SW 1271 (cell line): ENCODE results near the gene TIGD6.
A peak's percentile ranks its signal among the peaks of the same experiment; 100 is the strongest.

ENCODE experiments used
- DNase-seq, 2 experiments: peaks; one replicate each; lab custom pipeline; 2025; lab: John Stamatoyannopoulos, UW

TIGD6 gene

DNA sequence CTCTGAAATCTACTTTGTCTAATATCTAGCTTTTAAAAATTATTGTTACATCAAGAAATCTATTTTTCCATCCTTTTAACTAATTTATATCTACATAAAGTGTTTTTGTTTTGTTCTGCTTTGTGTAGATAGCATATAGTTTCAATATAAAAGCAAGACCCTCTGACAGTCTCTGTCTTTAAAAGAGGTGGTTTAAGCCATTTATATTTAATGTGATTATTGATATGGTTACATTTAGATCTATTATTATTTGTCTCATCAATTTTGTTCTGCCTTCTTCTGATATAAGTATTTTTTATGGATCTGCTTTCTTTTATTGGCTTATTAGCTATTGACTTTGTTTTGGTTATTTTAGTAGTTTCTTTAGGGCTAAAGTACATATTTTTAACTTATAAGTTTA, 16.1 kb upstream of the TIGD6 start:
- no peak for DNase-seq

DNA sequence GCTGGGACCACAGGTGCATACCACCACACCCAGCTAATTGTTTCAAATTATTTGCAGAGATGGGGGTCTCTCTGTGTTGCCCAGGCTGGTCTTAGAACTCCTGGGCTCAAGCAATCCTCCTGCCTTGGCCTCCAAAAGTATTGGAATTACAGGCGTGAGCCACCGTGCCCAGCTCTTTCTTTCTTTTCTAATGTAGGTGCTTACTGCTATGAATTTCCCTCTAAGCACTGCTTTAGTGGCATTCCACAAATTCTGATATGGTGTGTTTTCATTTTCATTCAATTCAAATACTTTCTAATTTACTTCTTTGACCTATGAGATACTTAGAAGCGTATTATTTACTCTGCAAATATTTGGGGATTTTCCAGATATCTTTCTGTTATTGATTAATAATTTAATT, 15.0 kb upstream of the TIGD6 start:
- DNase-seq, result no peak

DNA sequence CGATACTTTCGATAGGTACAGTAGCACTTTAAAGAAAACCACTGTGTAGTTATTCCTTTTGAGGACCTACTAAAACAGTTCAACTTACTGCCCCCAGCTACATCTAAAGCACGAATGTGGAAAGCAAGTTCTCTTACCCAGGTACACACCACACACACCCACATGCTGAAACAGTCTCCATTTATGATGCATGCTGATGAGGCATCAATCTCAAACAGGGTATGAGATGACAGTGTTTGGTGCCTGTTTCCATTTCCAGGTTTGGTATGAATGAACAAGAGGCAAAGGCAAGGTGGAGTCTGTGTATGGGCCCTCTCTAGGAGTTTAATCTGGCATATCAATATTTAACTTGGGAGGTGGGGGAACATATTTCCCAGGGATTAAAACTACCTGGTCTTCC, 14.0 kb upstream of the TIGD6 start:
- DNase-seq, result no peak

DNA sequence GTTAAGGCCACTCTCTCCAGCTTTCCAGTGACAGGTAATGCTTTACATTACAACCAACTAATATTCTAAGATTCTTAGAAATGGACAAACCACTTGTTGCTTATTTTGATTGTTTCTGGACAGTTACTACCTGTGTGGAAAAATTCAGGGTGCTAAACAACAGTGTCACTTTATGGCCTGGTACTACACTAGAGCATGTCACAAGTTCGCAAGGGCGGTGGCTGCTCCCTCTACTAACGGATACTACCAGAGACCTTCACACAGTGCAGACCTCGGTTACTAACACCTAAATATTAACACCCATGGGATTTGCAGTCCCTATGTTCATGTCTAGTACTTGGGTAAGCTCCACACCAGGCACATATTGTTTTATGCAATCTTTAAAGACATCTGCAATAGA, 13.5 kb upstream of the TIGD6 start:
- no peak for DNase-seq

DNA sequence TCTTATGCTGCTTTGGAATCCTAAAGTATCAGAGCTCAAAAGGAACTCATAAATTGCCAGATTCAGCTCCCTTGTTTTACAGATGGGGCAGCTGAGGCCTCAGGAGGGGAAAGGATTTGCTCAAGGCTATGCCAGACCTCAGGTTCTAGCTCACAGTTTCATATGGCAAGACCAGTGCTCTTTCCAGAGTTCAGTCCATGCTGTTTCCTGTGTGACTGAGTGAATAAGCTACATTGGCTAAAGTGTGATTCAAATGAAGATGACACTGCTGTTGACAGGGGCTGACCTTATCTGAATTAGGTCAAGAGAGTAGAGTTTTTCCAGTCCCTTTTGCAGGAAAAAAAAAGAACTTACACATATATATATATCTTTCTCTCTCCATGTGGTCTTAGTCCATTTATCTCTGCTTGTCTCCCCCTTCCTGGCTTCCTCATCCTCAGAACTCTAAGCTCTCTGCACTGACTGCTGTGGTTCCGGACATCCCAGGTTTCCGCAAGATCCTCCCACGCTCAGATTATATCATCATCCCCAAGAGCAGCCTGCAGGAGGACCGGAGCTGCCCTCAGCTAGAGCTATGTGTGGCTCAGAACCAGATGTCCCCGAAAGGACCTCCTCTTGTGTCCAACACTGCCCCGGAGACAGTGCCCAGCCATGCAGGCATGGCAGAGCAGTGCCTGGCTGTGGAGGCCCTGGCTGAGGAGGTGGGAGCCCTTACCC, 9.4 kb upstream of the TIGD6 start:
- DNase-seq, result no peak

DNA sequence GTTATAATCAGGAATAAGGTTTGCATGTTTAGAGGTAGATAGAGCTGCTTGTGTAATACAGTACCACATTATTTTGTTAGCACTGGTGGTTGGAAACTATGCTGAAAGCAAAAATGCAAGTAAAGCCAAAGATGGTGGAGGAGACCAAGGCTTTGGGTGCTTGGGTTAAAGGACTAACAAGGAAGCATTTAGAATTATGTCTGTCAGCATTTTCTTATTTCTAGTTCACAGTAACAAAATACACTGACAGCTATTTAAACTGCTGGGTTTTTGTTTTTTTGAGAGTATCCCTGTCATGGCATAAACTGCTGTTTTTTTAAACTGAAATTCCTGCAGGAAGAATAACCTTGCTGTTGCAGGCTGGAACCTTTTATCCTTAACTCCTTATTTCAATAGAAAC, 6.6 kb upstream of the TIGD6 start:
- no peak for DNase-seq

DNA sequence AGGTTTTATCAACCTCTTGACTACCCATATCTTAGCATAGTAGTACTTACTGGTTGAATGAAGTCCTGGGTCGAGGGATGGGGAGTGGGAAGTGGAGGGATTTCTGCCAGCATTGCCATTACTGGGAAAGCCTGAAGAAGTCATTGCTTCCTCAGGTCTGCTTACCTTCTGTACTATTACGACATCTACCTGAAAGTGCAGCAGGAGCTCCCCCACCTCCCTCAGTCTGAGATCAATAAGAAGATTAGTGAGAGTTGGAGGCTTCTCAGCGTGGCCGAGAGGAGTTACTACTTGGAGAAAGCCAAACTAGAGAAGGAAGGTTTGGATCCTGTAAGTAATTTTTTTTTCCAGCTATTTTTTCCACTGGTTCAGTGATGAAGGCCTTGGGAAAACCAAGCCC, 5.9 kb upstream of the TIGD6 start:
- no peak for DNase-seq

DNA sequence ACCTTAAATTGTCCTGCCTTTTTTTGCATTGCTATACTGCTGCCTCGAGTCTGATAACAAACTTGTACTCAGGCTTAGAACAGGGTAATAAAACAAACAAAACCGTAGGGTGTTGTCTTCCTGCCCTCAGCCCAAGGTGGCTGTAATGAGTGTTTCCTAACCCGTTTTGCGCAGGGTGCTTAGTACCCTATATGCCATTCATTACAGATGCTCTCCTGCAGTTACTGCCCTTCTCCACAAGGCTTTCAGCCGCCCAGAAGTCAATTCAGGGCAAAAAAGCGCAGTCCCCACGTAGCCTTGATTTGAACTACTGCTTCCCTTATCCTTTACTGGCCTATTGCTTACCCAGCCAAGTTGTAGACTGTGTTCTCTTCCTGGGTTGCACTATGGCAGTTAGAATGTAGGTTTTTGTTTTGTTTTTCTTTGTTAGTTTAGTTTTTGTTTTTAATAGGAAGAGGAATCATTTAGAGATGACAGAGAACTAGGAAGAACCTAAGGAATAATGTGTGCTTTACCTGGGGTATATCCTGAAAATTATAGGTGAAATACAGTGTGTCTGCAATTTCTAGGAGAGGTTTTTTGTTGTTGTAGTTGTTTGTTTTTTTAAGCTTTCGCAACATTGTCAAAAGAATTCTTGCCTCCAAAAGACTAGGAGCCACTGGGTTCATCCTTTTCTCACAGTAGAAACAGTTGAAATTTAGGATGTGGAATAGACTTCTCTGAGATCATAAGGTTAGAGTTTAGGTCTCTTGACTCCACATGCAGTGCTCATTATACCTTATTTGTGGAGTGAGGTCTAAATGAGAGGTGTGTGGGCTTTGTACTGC, 1.4 kb upstream of the TIGD6 start:
- DNase-seq, result peak; percentile 45 to 86

DNA sequence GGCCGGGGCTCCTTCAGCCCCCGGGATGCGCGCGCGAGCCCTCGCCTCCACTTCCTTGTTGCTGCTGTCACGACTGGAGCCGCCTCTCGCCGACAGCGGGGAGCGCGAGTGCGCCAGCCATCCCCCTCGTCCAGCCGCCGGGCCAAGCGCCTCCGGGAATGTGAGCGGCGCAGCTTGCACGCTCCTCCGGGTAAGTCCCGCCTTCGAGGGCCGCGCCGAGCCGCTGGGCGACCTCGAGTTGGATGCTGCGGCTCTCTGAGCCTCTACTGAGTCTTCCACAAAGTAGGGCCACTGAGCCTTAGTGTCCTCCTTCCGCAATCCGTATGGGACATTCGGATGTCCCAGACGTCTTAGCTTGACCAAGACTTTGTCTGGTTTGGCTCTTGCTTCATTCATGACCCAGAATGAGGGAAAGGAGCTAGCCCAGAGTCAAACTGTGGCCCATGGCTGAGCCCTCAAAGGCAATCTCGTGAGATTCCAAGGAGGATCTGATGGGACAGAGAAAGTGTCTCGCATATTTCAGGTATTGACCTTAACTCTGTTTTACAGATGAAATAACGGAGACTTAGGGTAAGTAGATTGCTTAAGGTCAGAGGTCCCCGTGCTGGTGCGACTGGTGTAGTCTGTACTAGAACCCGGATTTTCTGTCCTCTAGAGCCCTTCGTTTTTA, 671 bp upstream of the TIGD6 start:
- no peak for DNase-seq

DNA sequence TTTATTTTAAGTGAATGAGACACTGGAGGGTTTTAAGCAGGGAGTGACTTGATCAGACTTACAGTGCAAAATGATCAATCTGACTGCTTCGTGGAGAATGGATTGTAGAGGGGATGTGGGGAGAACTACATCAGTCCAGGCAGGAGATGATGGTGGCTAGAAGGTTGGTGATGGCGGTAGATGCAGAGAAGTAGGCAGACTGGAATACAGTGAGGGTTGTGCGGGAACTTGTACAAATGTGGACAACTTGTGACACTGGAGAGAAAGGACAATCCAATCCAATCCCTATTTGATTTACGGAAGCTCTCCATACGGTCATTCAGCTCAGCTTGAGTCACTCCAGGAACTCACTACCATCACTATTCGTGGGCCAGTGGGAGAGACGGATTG, 593 bp downstream of the TIGD6 start:
- DNase-seq, result no peak

DNA sequence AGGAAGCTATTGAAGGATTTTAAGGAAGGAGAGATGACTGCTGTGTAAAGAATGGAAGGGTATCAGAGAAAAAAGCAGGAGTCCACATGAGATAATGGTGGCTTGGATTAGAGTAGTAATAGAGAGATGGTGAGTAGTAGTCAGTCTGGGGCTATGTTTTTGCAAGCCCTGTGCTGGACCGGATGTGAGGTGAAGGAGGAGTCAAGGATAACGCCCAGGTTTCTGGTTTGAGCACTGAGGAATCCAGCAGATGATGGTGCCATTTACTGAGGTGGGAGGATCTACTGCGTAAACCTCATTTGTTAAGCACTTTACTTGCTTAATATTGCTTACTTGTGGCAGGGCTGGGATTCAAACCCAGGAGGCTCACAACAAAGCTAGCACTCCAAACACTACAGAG, 1.1 kb downstream of the TIGD6 start:
- DNase-seq, result no peak

DNA sequence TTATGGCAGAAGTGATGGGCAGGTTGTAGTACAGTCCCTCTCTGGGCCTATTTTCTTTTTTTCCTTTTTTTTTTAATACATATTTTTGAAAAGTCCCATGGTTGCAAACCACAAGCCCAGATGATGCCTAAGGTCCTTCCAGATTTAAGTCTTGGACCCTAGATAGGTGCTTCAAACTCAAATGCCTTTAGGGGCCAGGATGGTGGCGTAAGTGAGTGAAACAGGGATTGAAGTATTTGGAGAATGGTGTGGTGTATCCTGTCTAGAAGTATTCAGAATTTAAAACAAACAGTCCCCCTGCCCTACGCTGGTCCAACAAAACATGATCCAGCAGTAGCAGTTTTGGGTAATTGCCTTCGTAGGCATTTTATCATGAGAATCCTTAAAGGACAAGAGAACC, 2.2 kb downstream of the TIGD6 start:
- no peak for DNase-seq

DNA sequence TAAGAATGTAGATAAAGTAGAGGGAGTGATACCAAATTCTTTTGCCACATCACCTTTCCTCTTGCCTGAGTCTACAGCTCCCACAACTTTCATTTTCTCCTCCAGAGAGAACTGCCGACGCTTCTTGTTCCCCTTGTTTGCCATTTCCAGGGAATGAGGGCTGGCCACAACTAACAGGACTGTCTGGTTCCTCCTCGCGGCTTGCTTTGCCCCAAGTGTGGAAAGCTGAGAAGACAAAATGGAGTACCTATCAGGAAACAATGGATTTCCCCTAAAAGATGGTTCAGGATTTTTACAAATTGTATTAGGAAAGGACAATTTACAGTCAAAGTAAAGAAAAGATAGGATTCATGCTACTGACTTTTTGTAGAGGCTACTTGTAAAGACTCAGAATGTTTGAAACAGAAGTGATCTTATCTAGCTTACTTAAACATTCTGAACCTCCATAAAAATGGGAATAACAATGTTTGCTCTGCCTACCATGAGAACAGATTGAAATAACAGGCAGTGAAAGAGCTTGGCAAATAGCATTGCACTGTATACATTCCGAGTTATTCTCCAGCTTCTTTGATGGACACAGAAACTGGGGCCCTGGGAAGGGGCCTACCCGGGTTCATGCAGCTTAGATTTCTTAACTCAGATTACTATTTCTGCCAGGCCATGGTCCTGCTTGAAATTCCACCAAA, 4.1 kb downstream of the TIGD6 start:
- no peak for DNase-seq

DNA sequence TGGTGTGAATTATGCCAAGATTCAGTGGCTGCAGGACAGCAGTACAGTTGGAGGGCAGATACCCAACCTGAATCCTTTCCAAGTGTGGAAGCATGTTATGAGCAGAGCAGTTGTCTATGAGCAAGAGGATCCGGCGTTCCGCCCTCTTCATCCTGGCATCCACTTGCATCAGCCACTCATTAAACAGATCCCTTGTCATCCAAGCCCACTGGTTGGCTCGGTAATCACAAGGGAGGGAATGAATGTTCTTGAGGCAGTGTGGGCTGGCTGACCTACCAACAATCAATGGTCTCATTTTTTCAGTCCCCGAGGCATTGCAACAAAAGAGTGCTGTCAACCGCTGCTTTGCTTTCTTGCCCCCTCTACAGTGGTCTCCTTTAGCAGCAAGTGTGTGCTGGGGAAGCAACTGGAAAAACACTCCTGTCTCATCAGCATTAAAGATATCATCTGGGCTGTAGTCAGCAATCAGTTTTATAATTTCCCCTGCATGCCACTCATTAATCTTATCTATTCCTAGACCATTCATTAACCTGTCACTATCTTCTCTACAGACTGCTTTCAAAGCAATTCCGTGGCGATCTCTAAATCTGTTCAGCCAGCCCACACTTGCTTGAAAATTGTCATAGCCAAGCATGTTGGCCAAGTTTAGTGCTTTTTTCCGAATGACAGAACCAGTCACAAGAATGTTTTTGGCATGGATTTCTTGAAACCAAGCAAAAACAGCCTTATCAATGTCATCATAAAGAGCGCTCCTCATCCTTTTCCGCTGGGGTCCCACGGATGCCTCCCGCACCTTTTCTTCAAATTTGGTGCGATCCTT, 4.9 kb downstream of the TIGD6 start:
- DNase-seq, result no peak

DNA sequence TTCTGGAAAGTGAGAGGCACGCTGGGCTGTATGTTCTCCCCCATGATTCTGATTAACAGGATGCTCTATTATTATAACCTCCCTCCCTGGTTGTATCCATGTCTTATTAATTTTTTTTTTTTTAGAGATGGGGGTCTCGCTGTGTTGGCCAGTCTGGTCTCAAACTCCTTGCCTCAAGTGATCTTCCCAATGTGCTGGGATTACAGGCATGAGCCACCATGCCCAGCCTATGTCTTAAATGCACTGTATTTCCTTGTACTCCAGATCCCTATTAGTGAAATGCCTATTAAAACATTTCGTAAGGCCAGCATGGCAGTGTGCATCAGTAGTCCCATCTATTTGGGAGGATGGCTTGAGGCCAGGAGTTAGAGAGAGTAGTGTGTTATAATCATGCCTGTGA, 7.0 kb downstream of the TIGD6 start:
- DNase-seq, result no peak

DNA sequence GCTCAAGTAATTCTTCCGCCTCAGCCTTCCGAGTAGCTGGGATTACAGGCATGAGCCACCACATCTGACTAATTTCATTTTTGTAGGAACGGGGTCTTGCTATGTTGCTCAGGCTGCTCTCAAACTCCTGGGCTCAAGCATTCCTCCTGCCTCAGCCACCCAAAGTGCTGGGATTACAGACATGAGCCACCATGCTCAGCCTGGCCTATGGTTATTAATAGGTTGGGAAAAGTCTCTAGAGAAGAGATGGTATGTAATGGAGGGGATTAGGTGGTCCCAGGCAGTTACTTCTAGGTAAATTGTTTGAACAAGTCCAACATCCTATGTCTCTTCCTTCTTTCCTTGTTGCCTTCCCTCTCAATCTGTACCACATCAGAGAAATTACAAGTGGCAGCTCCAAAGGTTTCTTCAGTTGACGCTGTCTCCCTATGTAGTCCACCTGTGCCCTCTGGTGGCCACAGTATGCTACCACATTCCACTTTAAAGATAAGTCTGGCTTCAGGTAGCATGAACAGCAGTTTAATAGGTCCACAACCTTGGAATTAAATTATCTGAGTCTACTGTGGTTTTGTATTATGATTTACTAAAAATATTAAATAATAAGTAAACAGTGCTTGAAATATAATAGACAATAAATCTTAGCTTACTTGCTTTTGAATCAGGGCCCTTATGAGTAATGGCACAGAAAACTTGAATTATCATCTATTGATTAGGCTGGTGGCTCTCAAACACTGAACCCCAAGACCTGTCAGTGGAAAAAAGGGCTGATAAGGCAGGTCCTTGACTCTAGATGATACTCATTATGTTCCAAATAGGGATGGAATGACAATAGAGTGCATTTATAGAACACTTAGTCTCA, 9.7 kb downstream of the TIGD6 start:
- DNase-seq, result peak; percentile 28 to 81

DNA sequence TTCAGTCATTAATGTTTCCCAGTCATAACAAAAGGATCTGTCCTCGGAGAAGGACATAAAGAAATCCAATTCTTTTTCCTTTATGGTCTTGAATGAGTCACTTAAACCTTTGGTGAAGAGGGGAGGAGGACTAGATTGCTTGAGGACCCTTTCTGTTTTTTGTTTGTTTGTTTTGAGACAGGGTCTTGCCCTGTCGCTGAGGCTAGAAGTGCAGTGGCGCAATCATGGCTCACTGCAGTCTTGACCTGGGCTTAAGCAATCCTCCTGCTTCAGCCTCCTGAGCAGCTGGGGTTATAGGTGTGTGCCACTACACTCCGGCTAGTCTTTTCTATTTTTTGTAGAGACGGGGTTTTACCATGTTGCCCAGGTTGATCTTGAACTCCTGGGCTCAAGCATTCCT, 12.3 kb downstream of the TIGD6 start:
- DNase-seq, result no peak

DNA sequence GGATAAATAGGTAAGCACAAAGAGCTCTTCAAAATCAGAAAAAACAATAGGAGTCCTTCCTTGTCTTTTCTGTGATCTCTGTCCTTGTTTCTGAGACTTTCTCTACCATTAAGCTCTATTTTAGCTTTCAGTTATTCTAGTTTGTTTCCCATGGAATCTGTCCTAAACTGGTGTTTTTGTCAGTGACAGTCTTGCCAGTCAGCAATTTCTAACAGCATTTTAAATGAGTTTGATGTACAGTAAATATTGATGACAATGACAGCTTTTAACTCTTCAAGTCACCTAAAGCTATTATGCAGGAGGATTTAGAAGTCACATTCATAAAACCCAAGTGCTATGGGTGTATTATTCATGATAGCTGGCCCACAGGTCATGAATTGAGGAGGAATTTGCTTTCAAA, 17.9 kb downstream of the TIGD6 start:
- no peak for DNase-seq

DNA sequence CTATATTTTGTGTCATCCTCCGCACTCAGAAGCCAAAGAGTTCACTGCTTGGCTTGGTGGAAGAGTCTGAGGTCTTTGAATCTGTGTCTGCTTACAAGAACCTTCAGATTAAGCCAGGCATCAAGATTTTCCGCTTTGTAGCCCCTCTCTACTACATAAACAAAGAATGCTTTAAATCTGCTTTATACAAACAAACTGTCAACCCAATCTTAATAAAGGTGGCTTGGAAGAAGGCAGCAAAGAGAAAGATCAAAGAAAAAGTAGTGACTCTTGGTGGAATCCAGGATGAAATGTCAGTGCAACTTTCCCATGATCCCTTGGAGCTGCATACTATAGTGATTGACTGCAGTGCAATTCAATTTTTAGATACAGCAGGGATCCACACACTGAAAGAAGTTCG, 19.2 kb downstream of the TIGD6 start:
- no peak for DNase-seq

DNA sequence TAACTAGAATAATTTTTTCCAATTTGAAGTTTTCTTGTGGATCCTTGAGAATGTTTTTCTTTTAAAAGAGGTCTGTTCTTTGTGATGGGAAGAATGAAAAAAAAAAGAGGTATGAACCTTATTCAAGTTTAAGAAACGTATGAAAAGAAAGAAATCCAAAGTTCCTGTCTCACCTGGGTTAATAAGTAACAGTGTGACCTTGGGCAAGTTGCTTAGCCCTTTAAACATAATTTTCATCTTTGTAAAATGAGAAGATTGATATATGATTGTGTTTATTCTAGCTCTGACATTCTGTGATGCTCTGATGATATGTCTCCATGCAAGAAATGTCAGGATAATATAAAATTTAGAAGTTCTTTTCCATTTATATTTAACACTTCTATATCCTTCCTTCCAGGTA, 20.6 kb downstream of the TIGD6 start:
- no peak for DNase-seq

DNA sequence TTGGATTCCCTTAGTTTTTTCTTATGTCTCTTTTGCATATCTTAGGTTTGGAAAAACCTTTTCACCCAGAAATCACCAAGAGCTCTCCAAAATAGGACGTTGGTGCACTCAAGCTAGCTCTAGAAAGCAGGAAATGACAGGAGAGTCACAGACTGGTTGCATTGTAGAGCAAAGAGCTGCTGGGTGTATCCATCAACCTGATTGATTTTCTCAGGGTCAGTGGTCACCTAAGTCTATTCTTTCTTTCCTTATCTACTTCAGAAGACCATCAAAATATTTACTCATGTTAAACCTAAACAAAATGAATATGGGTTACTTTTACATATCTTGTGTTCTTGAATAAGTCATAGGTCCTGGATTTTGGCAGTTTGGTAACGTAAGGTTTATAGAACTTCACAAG, 25.0 kb downstream of the TIGD6 start:
- no peak for DNase-seq
